ACHN (cell line): Measurements from ENCODE around the gene KRTAP4-4.
"Not testable (repeated sequence)": the region's sequence is repeated elsewhere in the genome, so short reads cannot be mapped to it uniquely, and the experiment has no call there.

Source experiments
- DNase-seq: peaks from one replicate; pipeline ENCODE4 v3.0.0-alpha.2; 2015
- in situ Hi-C: cut with HindIII; loops from 2 replicates; pipeline ENCODE4 v1.10.0; 2017; ENCODE audit warnings: low sequenced_read_pairs, low pct_ligation_motif_present, low pct_unique_long_range_greater_than_20kb

The KRTAP4-4 gene

GRCh38 chr17:41151525-41151924 lies 9.0 kb downstream of the KRTAP4-4 start:
- in situ Hi-C loops, result no loop called here
- DNase-seq, result no peak

- DNase-seq, result no peak
These were observed 10.5 kb downstream of the KRTAP4-4 start for GRCh38 chr17:41150026-41150425.

DNA sequence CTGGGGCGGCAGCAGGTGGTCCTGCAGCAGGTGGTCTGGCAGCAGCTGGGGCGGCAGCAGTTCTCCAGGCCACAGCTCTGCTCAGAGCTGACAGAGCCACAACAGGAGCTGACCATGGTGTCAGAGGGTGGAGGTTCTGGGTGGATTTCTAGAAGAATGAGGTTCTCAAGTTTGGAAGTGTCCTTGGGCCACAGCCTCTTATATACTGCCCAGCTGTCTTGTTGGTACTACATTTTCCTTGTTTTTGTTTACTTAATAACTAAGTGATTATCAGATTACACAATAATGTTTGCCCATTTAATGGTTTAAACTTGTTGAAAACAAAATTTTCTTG lies 10.9 kb downstream of the KRTAP4-4 start, which contains the start of gene KRTAP4-5:
Gene KRTAP4-5 (minus strand): TSS at position 174 of the 334 bp plus-strand sequence. CDS start 58 bp downstream, at position 116.
- in situ Hi-C loops, result no loop called here
- DNase-seq, result no peak

More at GRCh38 chr17:41150026-41150425, 10.5 kb downstream of the KRTAP4-4 start:
- in situ Hi-C loops, result no loop called here

DNA sequence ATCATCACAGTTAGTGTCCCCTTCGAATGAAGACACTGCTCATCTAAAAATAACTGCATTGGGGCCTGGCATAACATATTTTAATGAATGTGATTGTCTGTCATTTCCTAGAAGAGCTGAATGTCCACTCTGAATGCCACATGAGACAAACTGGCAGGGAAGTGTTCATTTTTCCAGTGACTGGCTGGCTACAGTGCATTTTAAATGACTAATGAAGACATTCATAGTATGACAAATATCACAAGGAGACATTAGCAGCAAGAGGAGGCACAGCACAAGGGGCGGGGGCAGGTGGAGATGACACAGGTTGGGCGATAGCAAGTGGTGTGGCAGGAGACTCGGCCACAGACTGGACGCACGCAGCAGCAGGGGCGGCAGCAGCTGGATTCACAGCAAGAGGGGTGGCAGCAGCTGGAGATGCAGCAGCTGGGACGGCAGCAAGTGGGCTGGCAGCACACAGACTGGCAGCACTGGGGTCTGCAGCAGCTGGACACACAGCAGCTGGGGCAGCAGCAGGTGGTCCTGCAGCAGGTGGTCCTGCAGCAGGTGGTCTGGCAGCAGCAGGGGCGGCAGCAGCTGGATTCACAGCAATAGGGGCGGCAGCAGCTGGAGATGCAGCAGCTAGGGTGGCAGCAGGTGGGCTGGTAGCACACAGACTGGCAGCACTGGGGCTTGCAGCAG lies 11.4 kb downstream of the KRTAP4-4 start:
- DNase-seq, result not testable (repeated sequence)

GRCh38 chr17:41147531-41148204 lies 12.9 kb downstream of the KRTAP4-4 start:
- in situ Hi-C loops, result no loop called here
- no peak for DNase-seq

More for the DNA sequence above, 11.4 kb downstream of the KRTAP4-4 start:
- in situ Hi-C loops, result not testable (repeated sequence)

GRCh38 chr17:41145261-41145660 lies 15.3 kb downstream of the KRTAP4-4 start:
- DNase-seq, result no peak
- in situ Hi-C loops, result no loop called here

- in situ Hi-C loops, result no loop called here
- no peak for DNase-seq
These were observed 15.7 kb downstream of the KRTAP4-4 start for GRCh38 chr17:41144846-41145245.

GRCh38 chr17:41141361-41141760 lies 19.2 kb downstream of the KRTAP4-4 start:
- DNase-seq, result no peak
- in situ Hi-C loops, result no loop called here

DNA sequence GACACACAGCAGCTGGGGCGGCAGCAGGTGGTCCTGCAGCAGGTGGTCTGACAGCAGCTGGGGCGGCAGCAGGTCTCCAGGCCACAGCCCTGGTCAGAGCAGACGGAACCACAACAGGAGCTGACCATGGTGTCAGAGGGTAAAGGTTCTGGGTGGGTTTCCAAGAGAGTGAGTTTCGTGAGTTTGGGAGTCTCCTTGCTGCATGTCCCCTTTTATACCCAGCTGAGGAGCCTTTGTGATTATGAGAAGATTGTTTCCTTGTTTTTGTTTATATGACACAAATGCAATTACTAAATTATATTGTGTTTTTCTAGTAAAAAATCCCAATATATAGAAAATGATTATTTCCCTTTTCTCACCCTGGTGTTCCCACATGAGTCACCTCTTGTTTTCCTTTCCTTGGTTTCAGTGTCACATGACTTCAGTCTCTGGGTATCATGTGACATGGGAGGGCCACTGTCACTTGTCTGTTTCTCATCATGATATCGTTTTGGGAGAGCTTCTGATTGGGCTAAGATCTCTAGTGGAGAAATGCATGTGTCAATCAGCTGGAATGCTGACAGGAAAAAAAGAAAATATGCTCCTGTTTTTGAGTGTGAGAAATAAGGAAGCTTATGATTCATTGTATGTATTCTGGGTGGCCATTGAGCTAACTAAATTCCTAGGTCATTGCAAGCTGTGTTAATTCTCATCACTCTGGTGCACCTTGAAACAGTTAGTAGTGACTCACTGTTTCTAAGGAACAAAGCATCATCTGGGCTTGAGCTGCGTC lies 20.0 kb downstream of the KRTAP4-4 start, which contains the start of gene KRTAP4-6:
Gene KRTAP4-6 (minus strand): TSS at position 185 of the 772 bp plus-strand sequence. CDS start 57 bp downstream, at position 128.
- DNase-seq, result no peak
- in situ Hi-C loops, result no loop called here

GRCh38 chr17:41139865-41140264 lies 20.7 kb downstream of the KRTAP4-4 start:
- in situ Hi-C loops, DNase-seq: not testable (repeated sequence)

- DNase-seq, result no peak
- in situ Hi-C loops, result no loop called here
These were observed 26.4 kb downstream of the KRTAP4-4 start for GRCh38 chr17:41133880-41134735.

DNA sequence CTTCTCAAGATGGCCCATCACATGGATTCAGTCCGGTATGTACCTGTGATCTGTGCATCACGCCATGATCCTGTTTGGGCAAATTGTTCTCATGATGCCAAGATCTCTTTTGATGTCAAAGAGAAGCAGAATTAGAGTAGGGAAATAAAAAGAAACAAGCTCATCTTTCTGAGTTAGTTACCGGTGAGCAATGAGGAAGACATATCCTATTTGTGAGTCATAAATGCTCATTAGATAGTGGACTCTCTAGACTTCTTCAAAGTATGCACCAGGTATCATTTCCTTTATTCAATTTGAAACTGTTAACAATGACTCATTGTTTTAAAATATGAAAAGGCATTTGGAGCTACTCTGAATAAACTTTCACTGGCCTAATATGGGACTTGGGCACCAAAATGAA lies 28.6 kb downstream of the KRTAP4-4 start:
- no peak for DNase-seq

DNA sequence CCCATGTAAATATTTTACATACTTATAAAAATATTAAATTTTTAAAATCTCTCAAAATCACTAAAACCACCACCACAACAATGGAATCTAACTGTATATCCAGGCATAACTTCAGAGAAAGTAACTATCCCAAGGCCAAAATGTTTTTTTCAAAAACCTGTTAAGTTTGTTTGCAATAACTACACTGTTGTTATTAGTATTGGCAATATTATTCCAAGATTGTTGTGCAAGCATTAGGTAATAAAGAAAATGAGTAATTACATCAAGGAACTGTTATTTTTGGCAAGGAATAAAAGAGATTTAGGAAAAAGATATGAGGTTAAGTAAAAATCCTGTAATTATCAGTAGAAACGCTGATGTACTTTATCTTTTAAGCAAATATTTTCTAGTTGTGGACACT lies 33.2 kb downstream of the KRTAP4-4 start:
- in situ Hi-C loops, result no loop called here
- no peak for DNase-seq

More for the DNA sequence above, 28.6 kb downstream of the KRTAP4-4 start:
- in situ Hi-C loops, result no loop called here

DNA sequence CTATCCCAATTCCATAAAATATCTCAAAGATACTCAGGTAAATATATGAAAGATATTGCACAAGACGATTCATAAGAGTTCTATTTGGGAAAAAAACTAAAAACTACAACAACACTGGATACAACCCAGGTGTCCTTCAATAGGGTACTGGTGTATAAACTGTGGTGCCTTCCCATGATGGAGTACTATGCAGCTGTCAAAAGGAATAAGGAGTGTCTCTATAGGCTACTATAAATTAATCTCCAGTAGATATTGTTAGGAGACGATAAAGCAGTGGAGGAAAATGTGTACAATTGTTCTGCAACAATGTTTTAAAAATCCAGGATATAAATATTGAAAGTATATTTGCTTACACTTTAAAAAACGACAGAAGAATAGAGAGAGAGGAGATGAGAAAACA lies 34.1 kb downstream of the KRTAP4-4 start:
- no peak for DNase-seq
- in situ Hi-C loops, result no loop called here

DNA sequence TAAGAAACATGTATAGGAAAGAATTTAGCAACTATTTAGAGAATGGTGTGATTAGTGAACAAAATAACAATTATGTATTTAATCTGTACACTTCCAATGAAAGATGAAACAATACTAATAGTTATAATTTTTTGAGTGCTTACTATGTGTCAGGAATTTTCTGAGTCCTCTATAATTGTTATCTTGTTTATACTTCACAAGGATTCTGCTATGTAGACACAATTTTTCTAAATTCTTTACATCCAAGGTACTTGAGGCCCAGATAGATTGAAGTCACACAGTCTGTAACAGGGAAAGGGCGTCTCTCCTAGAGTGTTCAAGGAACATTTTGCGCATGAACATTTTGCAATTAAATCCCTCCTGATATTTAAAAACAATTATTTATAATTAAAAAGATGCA lies 35.5 kb downstream of the KRTAP4-4 start:
- no peak for DNase-seq
- in situ Hi-C loops, result no loop called here

- DNase-seq, in situ Hi-C loops: not testable (repeated sequence)
These were observed 36.6 kb downstream of the KRTAP4-4 start, which contains the start of gene KRTAP4-12 for GRCh38 chr17:41123991-41124371. Gene KRTAP4-12 (minus strand): TSS chr17:41124182. CDS start chr17:41124122, 60 bp downstream.

- in situ Hi-C loops, DNase-seq: not testable (repeated sequence)
These were observed 37.1 kb downstream of the KRTAP4-4 start for GRCh38 chr17:41123292-41123990.

- no peak for DNase-seq
- in situ Hi-C loops, result no loop called here
These were observed 38.8 kb downstream of the KRTAP4-4 start for GRCh38 chr17:41121742-41122141.
